Stimulated activated CD4-positive, alpha-beta T cell treated with anti-CD3 and anti-CD28 coated beads, TNF-alpha, amount 100 ng/mL, for 1 hour (primary cell): ENCODE measurements around the gene ZNF784.

ENCODE experiments used
- DNase-seq, 3 donors: peaks; one replicate each; pipeline ENCODE4 v3.0.0-alpha.2; 2020; ENCODE audit warnings: low read depth in 3 of 3, low spot score in 1 of 3

The ZNF784 gene, protein sequence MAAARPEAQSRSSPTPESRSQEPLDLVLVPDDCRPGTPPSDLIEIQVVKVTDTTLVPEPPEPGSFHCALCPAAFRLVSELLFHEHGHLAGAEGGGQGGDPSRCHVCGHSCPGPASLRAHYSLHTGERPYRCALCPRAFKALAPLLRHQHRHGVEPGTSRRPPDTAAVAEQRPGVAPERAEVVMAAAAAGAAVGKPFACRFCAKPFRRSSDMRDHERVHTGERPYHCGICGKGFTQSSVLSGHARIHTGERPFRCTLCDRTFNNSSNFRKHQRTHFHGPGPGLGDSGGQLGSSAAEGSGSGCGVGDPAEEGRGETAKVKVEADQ

DNA sequence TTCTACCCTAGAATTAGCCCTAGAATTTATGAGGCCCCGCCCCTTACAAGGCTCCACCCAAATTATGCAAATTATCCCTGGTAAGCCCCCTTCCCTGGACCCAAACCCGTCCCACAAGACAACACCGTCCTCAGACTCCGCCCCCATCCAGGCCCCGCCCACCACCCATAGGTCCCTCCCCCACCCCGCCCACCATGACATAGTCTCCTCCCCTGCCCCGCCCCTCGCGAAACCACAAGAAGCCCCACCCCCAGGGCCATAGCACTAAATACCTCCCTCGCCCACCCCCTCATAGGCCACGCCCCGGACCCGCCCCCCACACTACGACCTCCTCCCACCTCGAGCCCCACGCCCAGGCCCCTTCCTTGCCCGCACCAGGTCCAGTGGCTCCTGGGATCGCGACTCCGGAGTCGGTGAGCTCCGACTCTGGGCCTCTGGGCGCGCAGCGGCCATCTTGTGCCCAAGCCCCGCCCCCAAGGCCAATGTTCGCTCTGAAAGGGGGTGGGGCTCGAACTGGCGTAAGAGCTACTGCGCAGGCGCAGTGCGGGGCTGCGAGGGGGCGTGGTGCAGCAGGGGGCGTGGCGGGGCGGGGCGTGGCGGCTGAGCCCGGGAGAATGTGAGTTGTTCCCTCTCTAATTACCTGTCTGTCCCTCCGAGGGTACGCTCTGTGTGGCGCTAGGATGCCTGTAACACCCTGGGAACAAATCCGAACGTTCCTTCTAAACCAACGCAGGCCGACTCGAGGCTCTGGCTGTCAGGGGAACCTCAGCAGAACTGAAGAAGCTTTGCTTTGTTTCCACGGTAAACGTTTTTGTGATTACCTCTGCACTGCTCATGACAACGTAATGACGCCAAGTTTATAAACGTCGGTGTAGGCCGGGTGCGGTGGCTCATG is at the start of gene ZNF784:
Gene ZNF784, minus strand, starts transcription at position 458 of the 895 bp plus-strand sequence. Its CDS starts 5 bp downstream, at position 453.
- peak; percentile 91 to 94 (median 93) for DNase-seq

DNA sequence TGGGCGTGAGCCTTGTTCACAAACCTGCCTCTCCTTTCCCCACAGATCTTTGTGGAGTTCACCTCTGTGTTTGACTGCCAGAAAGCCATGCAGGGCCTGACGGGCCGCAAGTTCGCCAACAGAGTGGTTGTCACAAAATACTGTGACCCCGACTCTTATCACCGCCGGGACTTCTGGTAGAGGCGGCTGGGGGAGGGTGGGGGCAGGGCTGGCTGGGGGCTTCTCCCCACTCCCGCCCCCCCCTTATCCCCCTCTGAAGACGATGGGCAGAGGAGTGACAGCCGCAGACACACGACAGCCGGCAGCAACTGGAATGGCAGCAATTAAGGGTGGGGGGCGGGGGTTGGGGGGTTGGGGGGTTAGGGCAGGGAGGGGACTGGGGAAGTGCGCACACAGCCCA is 49.5 kb upstream of the ZNF784 start:
- no peak for DNase-seq

DNA sequence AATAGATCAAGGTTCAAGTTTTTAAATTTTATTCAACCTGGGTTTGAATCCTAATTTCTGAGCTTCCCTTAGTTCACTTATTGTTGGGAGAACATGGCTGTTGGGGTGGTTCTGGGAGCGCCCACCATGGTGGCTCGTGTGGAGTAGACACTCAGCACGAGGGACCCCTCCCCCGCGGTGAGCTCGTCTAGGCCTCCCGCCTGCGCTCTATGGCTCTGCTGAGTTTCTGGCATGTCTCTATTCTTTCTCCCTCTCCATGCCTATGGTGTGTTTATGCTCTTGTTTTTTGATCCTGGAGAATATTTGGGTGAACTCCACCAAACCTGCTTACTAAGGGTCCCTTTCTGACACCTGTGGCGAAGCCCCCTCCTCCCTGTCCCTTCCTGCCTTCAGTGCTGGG is 49.1 kb upstream of the ZNF784 start:
- DNase-seq: no peak

DNA sequence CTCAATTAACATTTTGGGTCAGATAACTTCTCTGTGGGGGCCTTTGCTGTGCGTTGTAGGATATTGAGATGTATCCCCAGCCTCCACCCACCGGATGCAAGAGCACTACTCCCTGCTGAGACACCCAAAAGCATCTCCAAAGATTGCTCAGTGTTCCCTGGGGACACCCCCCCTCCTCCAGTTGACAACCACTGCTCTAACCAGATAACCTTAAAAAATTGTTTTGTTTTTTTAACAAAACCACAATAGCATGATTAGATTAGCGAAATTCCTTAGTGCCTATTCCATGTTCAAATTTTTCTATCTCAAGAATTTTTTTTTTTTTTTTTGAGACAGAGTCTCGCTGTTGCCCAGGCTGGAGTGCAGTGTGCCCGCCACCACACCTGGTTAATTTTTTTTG is 48.1 kb upstream of the ZNF784 start:
- no peak for DNase-seq

DNA sequence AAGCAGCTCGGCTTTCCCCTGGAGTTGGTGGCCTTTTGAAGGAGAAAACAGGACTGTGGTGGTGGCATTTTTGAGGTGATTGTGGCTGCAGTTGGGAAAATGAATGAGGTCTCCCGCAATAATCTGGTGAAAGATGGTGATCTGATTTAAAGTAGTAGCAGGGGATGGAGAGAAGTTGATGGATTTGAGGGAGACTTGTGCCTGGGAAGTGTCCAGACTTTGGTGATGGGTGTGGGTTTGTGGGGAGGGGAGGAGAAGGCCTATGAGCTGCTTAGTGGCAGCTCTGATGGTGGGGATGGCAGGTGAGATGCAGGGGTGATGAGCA is 46.6 kb upstream of the ZNF784 start:
- no peak for DNase-seq

DNA sequence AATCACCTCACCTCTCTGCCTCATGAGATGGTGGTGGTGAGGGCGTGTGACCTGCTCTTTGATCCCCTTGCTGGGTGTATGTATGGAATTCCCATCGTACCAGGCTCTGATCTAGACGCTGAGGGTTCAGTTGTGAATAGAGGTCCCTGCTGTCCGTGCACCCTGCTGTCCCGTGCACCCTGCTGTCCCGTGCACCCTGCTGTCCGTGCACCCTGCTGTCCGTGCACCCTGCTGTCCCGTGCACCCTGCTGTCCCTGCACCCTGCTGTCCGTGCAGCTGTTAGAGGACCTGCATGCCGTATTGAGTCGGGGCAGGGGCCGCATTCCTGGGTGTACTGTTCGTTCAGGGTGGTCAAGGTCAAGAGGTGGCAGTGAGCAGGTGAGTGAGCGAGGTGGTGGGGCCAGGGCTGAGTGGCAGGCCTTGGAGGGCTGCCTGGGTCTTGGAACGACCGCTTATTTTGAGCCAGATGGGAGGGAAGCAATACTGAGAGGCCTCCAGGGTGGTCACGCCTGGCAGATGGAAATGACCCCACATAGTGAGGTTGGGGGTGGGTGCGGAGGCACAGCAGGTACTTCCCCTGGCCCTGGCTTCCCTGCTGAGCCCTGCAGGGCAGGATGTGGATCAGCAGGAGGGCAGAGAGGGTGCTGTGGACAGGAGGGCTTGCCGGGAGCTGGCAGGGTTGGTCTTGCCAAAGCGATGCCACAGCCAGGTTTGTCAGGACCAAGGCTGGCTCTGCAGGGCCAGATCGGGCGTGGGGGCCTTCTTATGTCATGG is 46.1 kb upstream of the ZNF784 start:
- DNase-seq: no peak

DNA sequence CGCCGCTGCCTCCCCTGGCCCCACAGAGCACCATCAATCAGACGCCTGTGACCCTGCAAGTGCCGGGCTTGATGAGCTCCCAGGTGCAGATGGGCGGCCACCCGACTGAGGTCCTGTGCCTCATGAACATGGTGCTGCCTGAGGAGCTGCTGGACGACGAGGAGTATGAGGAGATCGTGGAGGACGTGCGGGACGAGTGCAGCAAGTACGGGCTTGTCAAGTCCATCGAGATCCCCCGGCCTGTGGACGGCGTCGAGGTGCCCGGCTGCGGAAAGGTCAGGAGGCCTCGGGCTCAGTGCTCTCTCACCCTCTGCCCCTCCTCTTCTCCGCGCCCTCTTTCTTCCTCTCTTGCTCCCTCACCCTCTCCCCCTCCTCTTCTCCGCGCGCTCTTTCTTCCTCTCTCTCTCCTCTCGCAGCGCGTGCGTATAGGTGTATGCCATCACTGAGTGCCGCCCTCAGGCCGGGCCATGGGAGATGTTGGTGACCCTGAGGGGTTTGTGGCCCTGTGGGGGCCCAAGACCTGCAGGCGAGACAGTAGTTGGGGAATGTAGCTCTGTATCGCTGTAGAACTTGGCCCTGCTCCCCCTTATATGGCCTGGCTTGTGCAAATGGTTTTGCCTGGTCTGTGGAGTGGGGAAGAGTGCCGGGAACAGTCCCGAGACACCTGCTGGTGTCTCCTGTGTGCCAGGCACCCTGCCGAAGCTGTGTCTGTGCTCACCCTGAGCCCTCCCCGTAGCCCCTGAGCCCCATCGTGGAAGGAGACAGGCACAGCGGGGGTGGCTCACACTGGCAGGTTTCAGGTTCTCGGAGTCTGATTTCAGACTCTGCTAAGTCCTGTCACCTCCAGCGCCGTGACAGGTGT is 45.3 kb upstream of the ZNF784 start:
- no peak for DNase-seq

DNA sequence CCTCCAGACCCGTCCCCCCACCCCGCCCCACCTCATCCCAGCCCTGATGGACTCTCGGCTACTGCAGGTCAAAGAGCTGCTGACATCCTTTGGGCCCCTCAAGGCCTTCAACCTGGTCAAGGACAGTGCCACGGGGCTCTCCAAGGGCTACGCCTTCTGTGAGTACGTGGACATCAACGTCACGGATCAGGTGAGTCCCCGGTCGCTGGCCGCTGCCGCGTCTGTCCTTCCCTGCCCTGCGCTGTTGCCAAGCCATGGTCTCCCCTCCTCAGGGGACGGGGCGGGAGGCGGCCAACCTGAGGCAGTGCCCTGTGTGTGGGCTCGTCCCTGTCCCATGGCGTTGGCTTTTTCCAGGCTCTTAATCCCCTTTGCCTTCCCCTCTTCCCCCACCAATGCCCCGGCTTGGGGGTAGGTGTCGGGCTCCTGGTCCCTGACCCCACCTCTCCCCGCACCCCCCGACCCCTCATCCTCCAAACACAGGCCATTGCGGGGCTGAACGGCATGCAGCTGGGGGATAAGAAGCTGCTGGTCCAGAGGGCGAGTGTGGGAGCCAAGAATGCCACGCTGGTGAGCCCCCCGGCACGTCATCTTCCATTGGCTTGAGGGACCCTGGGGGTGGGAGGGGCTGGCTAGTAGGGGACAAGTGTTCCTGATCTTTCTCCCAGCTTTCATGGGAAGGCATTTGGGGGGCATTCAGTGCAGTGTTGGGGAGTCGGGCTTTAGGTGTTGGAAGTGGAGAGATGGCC is 44.4 kb upstream of the ZNF784 start:
- no peak for DNase-seq

DNA sequence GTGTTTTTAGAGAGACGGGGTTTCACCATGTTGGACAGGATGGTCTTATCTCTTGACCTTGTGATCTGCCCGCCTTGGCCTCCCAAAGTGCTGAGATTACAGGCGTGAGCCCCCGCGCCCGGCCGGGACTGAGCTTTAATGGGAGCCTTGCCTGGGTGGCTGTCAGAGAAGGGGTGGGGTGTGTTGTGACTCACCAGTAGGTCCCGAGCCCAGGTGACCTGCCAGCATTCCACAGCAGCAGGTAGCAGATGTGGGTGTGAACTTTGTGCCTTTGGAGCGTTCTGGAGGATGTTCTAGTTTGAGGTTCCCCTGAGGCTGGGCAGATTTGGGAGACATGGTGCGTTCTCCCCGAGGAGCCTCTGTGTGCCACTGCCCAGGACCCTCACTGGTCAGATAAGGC is 43.6 kb upstream of the ZNF784 start:
- no peak for DNase-seq

DNA sequence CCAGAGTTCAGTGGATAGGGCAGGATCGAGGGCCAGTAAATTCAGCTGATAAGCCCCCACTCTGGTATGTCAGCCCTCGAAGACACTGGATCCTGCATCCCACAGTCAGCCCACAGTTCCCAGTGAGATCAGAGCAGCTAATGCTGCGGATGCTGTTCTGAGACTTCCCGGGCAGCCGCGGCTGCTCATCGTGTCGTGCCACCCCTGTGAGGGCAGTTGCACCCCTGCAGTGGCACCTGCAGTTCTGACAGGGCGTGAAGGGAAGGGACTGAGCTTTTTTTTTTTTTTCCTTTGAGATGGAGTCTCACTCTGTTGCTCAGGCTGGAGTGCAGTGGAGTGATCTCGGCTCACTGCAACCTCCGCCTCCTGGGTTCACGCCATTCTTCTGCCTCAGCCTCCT is 43.1 kb upstream of the ZNF784 start:
- DNase-seq: no peak

DNA sequence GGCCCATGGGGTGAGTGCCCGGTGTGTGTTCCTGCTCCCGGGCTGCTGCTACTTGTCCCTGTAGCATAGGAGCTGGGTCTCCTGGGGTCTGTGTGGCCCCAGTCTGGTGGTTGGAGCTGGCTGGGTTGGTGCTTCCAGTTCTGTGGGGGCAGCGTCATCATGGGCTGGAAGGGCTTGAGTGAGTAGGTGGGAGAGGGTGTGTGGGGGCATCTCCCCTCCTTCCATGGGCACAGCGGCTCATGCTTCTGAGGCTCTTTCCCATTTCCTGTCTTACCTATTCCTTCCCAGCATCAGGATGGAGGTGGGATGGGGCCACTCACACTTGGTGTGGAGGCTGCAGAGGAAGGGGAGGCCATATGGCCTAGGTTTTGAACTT is 42.6 kb upstream of the ZNF784 start:
- no peak for DNase-seq

DNA sequence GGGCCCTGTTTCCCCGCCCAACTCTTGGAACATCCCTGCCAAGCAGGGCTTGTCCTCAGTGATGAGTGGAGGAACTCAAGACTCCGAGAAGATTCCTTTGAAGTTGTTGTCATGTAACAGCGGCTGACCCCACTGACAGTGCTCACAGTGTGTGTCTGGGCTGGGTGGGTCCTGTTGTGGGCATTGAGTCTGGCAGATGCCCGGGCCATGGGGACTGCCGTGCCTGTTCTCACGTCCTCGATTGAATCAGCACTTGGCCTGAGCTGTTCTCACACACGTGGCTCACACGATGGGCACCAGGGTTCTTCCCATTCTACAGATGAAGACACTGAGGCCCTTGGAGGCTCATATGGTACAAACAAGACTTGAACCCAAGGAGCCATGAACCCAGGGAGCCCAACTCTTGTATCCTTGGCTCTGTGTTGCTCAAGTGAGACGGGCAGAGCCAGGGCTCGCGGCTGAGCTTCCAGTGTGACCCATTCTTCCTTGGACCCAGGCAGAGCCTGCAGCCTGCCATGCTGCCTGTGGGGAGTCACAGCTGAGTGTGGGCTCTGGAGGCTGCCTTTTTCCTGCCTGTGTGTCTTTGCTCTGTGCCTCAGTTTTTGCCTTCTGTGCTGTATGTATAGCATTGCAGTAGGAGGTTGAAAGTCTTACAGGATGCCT is 42.1 kb upstream of the ZNF784 start:
- no peak for DNase-seq

DNA sequence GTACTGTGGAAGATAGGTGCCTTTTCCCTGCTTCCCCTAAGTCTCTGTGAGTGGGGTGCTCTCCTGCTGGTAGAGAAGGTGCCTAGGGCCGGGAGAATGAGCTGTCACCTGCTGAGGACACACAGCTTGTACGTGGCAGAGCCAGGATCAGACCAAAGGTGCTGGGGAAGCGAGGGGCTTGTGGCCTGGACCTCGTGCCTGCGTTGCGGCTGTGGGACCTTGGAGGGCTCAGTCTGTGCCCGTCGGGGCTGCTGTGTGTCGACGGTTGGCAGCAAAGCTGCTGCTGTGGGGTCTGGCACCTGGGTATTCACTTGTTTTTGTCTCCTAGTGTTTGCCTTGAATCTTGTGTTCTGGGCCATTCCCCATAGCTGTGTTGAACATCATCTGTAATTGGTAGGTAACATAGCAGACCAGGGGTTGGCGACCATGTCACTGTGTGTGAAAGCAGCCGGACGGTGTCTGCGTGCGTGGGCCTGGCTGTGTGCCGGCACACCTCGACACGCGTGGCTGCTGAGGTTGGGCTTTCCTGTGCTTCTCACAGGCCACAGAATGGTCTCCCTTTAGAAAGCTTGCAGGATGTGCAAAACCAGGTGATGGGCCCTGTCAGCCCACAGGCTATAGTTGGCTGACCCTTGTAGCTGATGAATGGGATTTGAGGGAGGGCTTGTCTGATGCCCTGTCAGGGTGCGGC is 39.6 kb upstream of the ZNF784 start:
- DNase-seq: no peak

DNA sequence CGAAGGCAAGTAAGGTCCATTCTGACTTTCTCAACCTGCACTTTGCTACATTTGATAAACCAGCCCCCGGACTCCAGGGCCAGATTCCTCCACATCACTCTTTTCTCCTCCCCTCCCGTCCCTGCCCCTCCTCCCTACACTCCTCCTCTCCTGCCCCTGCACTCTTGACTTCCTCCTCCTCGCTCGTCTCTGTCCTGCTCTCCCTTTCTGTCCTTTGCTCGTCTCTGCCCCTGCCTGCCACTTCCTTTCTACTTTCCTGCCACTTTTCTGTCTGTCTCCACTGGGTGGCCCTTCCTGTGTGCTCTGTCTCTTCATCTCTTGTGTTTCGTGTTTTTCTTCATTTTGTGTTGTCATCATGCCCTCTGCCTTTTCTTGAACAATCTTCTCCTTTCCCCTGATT is 37.5 kb upstream of the ZNF784 start:
- DNase-seq: no peak

DNA sequence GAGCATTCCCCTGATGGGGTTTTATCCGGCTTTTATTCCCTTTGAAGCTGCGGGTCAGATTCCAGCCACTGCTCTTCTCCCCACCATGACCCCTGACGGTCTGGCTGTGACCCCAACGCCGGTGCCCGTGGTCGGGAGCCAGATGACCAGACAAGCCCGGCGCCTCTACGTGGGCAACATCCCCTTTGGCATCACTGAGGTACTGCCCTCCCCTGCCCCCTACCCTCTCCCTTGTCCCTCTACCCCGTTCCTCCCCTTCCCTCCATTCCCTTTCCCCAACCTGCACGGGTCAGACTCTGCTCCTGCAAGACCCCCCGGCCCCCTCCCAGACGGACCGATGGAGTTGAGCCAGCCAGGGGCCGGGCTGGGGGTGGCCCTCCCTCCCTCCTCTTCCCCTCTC is 36.6 kb upstream of the ZNF784 start:
- DNase-seq: no peak

DNA sequence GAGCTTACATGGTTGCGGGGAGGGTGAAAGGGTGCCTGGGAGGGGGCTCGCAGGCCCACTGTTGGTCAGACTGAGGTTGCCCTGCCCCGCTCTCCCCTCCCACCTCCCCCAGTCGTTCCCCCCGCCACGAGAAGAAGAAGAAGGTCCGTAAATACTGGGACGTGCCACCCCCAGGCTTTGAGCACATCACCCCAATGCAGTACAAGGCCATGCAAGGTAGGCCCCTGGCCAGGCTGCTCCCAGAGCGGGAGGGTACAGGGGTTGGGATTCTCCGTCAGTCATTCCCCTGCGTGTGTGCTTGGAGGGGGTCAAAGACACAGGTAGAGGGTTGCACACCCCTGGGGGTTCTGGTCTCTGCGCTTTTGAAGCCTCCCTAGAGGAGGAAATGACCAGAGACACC is 36.0 kb upstream of the ZNF784 start:
- no peak for DNase-seq

DNA sequence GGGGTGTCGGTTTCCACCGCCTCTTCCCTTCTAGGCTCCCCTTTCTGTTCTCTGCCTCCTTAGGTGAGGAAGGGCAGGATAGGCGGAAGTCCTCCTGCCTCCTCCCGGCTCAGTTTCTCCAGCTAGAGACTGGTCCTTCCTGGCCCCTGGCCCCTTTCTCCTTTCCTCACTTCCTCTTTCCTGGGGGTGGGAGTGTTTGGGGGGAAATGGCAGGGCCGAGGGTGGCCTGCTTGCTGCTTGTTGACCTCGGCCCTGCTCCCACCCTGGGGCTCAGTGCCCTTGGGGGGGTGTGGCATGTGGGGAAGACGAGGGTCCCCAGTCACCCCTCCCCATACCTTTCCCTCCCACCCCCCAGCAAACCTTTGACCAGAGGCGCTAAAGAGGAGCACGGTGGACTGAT is 35.5 kb upstream of the ZNF784 start:
- DNase-seq: no peak

DNA sequence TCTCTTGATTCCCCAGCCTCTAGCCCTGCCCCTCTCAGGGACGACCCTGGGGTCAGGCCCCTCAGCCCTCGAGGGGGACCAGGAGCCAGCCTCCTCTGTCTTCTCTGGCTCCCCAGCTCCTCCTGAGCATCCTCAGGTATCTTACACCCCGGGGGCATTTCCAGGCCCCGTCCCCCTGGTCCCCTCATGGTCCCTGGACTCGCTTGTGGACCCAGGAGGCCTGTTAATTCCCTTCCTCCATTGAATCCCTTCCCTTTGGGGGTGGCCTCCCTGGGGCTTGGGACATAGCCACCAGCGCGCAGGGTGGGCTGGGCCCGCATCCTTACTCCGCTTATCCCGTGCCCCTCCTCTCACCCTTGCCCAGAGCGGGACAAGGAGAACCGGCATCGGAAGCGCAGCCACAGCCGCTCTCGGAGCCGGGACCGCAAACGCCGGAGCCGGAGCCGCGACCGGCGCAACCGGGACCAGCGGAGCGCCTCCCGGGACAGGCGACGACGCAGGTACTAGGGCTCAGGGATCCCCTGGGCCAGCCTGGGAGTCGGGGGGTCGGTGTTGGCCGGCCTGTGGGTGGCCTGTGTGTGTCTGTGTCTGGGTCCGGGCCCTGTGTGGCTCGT is 34.6 kb upstream of the ZNF784 start:
- no peak for DNase-seq
